Ishikawa (cell line): ENCODE results near the gene NACC2.

ENCODE experiments used
- CEBPB ChIP-seq: IDR thresholded peaks from 2 replicates; pipeline ENCODE4 v1.6.1; 2012
- CREB1 ChIP-seq: IDR thresholded peaks from 2 replicates; pipeline ENCODE4 v1.6.1; 2012; ENCODE audit warnings: low read depth
- EGR1 ChIP-seq: IDR thresholded peaks from 2 replicates; pipeline ENCODE4 v1.6.1; 2012
- EP300 ChIP-seq: IDR thresholded peaks from 2 replicates; pipeline ENCODE4 v1.6.1; 2012; ENCODE audit warnings: borderline replicate concordance
- FOXM1 ChIP-seq: IDR thresholded peaks from 2 replicates; pipeline ENCODE4 v1.6.1; 2012; ENCODE audit warnings: low read depth, borderline replicate concordance
- NFIC ChIP-seq: IDR thresholded peaks from 2 replicates; pipeline ENCODE4 v1.6.1; 2012
- RAD21 ChIP-seq: IDR thresholded peaks from 2 replicates; pipeline ENCODE4 v1.6.1; 2012; ENCODE audit warnings: low read depth
- TAF1 ChIP-seq: IDR thresholded peaks from 2 replicates; pipeline ENCODE4 v1.6.1; 2012; ENCODE audit warnings: low read depth, mild to moderate bottlenecking
- TCF12 ChIP-seq: IDR thresholded peaks from 2 replicates; pipeline ENCODE4 v1.6.1; 2012; ENCODE audit warnings: low read depth
- TEAD4 ChIP-seq: IDR thresholded peaks from 2 replicates; pipeline ENCODE4 v1.6.1; 2012
- YY1 ChIP-seq: IDR thresholded peaks from 2 replicates; pipeline ENCODE4 v1.6.1; 2012; ENCODE audit warnings: low read depth
- ZBTB7A ChIP-seq: IDR thresholded peaks from 2 replicates; pipeline ENCODE4 v1.6.1; 2012; ENCODE audit warnings: low read depth
- TF ChIP-seq, protein P1 (sequence below): IDR thresholded peaks from 2 replicates; pipeline ENCODE4 v1.6.1; 2012
- TF ChIP-seq, protein P2 (sequence below): IDR thresholded peaks from 2 replicates; pipeline ENCODE4 v1.6.1; 2012; ENCODE audit warnings: low read depth, mild to moderate bottlenecking
- TF ChIP-seq, protein P3 (sequence below): IDR thresholded peaks from 2 replicates; pipeline ENCODE4 v1.6.1; 2012

Gene NACC2

DNA sequence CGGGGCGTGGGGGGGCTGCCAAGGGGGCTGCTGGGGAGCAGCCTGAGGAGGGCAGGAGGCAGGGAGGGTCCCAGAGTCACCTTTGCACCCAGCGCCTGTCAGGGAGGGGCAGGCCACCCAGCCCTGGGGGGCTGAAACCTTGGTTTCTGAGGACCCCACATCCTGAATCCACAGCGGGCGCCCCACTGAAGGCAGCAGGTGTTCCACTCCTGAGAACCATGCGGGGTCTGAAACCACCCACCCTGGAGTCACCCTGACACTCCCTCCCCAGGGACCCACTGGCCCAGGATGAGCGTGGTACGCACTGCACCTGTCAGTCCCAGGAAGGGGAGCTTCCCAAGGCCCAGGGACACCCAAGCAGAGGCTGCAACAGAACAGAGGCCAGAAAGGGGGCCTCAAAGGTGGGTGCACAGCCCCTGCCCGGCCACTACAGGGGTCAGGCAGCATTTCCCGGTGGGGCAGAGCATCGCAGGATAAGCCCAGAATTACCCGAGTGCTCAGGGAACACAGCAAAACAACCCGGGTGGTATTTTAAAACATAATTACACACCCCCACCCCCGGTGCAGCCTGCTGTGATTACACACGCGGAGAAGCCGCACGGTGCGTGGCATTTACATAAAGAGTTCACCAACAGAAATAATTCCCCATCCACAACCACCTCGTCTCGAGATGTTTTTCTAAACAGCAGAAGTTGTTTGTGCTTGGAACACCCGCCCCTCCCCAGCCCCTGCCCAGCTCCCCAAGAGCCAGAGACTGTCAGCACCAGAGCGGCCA, 76.6 kb downstream of the NACC2 start:
- no peak for TF ChIP-seq ZBTB7A
- TF ChIP-seq EP300, result no peak
- TF ChIP-seq, protein P1, sequence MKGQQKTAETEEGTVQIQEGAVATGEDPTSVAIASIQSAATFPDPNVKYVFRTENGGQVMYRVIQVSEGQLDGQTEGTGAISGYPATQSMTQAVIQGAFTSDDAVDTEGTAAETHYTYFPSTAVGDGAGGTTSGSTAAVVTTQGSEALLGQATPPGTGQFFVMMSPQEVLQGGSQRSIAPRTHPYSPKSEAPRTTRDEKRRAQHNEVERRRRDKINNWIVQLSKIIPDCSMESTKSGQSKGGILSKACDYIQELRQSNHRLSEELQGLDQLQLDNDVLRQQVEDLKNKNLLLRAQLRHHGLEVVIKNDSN, result no peak
- TF ChIP-seq FOXM1, result no peak
- TF ChIP-seq RAD21, result no peak
- TF ChIP-seq CEBPB, result no peak
- no peak for TF ChIP-seq TAF1
- TF ChIP-seq EGR1, result no peak
- TF ChIP-seq TEAD4, result no peak
- TF ChIP-seq, protein P2, sequence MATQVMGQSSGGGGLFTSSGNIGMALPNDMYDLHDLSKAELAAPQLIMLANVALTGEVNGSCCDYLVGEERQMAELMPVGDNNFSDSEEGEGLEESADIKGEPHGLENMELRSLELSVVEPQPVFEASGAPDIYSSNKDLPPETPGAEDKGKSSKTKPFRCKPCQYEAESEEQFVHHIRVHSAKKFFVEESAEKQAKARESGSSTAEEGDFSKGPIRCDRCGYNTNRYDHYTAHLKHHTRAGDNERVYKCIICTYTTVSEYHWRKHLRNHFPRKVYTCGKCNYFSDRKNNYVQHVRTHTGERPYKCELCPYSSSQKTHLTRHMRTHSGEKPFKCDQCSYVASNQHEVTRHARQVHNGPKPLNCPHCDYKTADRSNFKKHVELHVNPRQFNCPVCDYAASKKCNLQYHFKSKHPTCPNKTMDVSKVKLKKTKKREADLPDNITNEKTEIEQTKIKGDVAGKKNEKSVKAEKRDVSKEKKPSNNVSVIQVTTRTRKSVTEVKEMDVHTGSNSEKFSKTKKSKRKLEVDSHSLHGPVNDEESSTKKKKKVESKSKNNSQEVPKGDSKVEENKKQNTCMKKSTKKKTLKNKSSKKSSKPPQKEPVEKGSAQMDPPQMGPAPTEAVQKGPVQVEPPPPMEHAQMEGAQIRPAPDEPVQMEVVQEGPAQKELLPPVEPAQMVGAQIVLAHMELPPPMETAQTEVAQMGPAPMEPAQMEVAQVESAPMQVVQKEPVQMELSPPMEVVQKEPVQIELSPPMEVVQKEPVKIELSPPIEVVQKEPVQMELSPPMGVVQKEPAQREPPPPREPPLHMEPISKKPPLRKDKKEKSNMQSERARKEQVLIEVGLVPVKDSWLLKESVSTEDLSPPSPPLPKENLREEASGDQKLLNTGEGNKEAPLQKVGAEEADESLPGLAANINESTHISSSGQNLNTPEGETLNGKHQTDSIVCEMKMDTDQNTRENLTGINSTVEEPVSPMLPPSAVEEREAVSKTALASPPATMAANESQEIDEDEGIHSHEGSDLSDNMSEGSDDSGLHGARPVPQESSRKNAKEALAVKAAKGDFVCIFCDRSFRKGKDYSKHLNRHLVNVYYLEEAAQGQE, result no peak
- TF ChIP-seq, protein P3, sequence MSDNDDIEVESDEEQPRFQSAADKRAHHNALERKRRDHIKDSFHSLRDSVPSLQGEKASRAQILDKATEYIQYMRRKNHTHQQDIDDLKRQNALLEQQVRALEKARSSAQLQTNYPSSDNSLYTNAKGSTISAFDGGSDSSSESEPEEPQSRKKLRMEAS, result no peak
- TF ChIP-seq CREB1, result no peak
- TF ChIP-seq TCF12, result no peak
- TF ChIP-seq NFIC, result no peak
- no peak for TF ChIP-seq YY1

DNA sequence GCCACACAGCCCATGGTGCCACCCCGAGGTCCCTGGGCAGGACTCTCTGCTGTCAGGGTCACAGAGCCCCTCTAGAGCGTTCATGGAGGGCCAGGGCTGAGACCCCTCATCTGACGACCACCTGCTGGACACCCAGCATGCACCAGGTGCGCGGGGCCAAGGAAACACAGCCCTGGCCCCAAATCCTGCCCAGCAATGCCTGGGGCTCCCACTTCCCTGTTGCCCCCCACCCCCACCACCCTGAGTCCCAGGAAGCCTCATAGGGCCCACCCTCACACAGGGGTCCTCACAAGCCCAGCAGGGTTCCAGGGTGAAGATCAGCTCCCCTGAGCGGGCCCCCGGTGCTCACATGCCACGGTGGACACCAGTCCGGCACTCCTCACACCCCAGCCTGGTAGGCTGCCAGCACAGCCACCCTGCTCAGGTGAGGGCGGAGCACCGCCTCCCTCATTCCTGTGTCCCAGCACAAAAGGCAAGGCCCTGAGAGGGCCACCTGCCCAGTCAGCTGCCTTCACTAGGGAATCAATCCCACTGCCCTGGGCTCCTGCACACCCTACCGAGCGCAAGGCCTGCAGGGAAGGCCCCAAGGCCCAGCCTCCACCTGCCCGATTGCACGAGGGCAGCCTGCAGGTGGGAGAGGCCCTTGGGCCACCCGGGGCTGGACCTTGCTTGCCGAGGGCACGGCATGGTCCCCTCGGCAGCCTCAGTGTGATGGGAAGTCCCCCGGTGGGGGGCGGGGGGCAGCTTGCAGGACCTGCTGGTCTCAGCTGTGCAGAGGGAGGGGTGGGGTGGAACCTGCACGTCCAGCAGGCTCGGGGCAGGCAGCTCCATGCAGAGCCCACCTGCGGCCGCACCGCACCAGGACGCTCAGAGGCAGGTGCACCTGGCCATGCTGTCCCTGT, 77.5 kb downstream of the NACC2 start:
- TF ChIP-seq CEBPB, result no peak
- no peak for TF ChIP-seq FOXM1
- TF ChIP-seq, protein P2, result no peak
- TF ChIP-seq, protein P3, result peak; percentile 55
- TF ChIP-seq TCF12, result peak; percentile 37; the same call in 1 of the 2 replicates
- no peak for TF ChIP-seq RAD21
- TF ChIP-seq, protein P1, result peak; percentile 42; the same call in 1 of the 2 replicates
- TF ChIP-seq YY1, result no peak
- TF ChIP-seq TEAD4, result no peak
- no peak for TF ChIP-seq EP300

DNA sequence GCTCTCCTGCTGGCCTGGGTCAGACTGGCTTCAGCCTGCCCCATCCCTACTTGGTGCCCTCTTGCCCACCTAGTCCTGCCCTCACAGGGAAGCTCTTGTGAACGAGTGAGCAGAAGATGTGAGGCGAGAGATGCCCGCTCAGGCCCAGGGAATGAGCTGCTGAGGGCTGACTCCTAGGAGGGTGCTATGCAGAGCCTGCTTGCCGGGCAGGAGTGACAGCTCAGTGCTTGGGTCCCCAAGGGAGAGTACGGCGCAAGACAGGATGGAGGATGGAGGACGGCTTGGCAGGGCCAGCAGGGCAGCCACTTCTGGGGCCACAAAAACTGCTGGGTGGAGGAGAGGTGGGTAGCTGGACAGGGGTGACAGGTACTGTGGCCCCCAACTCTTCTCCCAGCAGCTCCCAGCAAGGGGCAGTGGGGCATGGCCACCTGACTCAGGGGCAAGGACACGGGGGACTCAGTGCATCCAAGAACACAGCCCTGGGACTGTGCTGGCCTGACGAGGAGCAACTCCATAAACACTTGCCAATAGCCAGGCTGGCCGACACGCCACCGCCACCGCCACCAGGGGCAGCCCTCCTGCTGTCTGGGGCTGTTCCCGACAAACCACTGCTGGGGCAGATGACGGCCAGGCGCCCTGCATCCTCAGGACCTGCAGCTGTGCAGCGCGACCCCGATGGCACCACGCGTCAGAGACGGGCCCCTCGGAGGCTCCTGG, 78.4 kb downstream of the NACC2 start:
- TF ChIP-seq TAF1 (no peak), EGR1 (no peak), NFIC (no peak), CEBPB (no peak), FOXM1 (no peak), EP300 (no peak), TCF12 (no peak), TEAD4 (no peak), YY1 (no peak), ZBTB7A (no peak; the same call in 1 of the 2 replicates), RAD21 (no peak), CREB1 (no peak)
- TF ChIP-seq, protein P2, result no peak
- TF ChIP-seq, protein P3, result no peak
- TF ChIP-seq, protein P1, result no peak
